ENCODE data around the gene AUNIP.
"Not testable (repeated sequence)": the region's sequence is repeated elsewhere in the genome, so short reads cannot be mapped to it uniquely, and the experiment has no call there.

Gene AUNIP

GRCh38 chr1:25866288-25866687 lies 7.0 kb upstream of the AUNIP start:
- DNase-seq (ENCODE audit: low read depth in 2 of 2): no peak

- DNase-seq (ENCODE audit: low read depth in 2 of 2): no peak
These were observed 5.2 kb upstream of the AUNIP start for GRCh38 chr1:25864434-25864833.

GRCh38 chr1:25863486-25864262 lies 4.4 kb upstream of the AUNIP start:
- DNase-seq (ENCODE audit: low read depth in 2 of 2): no peak

DNA sequence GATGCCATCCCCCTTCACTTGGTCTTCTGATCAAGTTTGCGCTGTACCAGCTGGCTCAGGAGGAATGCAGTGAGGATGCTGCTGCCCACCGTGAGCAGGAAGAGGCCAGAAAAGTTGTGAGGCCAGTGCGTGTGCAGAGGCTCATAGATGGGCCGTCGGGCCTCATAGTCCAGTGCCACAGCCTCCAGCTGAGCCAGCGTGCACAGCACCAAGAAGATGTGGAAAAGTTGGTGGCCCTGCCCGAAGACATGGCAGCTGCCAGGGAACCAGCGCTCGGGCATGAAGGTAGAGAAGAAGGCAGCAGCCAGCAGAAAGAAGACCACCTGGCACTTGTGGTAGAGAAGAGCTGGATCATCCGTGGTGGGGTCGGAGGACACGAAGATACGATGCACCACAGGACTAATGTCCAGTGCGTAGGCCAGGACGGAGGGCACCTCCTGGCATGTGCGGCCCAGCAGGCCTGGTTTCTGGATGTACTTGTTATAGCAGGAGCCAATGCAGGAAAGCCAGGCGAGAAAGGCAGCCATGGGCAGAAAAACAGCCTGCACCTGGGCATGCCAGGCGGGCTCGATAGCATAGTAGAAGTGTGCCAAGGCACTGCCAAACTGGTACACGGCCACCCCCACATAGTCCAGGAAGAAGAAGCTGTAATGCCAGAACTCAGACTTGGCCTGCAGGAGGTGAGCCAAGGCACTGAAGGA lies 3.7 kb upstream of the AUNIP start:
- DNase-seq (ENCODE audit: low read depth in 2 of 2): no peak

- no peak for DNase-seq (ENCODE audit: low read depth in 2 of 2)
These were observed 2.3 kb upstream of the AUNIP start for GRCh38 chr1:25861316-25862286.

DNA sequence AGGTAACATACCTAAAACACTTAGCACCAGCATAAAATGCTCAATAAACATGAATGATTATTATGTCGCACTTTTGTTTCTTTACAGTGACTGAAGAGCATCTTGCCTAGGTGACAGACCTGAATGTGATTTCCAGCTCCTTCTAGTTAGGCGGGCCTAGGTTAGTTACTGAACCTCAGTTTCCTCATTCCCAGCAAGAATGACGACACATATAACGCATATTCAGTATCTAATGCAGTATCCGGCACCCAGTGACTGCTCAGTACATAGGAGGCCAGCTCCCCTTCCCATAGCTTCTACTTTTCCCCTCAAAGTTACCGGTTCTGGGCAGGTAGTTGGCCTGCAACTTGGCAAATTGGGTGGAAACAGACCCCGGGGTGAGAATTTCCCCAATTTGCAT lies 763 bp downstream of the AUNIP start:
- DNase-seq (ENCODE audit: low read depth in 2 of 2): no peak

DNA sequence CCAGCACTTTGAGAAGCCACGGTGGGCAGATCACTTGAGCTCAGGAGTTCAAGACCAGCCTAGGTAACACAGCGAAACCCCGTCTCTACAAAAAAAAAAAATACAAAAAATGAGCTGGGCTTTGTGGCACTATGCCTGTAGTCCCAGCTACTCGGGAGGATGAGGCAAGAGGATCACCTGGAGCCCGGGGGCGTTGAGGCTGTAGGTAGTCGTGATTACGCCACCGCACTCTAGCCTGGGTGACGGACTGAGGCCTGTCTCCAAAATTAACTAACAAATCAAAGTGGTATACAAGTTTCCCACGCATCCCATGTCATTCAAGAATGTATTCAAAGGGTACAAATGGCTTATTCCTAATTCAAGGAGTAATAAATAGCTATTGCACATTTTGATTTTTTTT lies 2.4 kb downstream of the AUNIP start:
- no peak for DNase-seq (ENCODE audit: low read depth in 2 of 2)

DNA sequence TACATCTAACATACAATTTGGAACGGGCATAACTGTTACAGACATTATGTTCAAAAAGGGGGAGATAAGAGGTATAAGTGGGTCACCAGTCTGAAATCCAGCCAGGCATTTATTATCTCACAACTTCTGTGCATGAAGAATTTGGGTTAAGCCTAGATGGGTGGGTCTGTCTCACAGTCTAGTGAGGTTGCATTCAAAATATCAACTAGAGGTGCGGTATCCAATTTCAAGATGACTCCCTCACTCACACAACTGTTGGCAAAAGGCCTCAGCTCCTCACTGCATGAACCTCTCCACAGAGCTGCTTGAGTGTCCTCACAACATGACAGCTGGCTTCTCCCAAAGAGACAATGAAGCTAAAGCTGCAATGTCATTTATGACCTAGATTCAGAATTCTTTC lies 4.7 kb downstream of the AUNIP start:
- no peak for DNase-seq (ENCODE audit: low read depth in 2 of 2)

DNA sequence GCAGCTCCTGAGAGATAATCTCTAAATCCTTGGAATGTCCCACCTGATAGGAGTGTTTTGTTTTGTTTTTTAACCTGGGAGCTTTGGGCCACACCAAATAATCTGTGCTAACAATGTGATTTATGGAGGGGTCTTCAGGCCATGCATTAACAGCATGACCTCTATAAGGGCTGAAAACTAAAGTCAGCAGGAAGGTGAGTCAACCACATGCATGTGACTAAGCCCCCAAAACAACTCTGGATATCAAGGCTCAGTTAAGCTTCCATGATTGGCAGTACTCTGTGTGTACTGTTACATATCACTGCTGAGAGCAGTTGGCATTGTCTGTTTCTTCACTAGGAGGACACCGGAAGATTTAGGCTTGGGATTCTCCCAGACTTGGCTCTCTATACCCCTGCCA lies 10.7 kb downstream of the AUNIP start:
- no peak for DNase-seq (ENCODE audit: low read depth in 2 of 2)

GRCh38 chr1:25847929-25848328 lies 11.3 kb downstream of the AUNIP start:
- no peak for DNase-seq (ENCODE audit: low read depth in 2 of 2)

DNA sequence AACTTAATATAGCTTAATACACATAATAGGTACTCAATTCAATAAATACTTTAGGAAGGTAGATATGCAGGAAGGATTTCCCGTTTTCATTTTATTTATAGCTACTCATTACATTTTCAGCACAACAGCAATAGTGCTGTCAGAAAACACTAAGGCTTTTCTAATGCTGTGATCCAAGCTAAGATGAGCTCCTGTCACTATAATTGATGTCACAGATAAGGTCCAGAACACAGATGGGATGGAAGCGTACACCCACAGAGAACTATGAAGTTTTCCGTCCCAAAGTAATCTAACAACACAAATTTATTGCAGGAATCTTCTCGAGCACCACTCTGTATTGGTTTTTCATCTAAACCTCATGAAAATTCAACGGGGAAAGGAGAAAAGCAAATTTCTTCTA lies 13.6 kb downstream of the AUNIP start:
- DNase-seq (ENCODE audit: low read depth in 2 of 2): no peak

DNA sequence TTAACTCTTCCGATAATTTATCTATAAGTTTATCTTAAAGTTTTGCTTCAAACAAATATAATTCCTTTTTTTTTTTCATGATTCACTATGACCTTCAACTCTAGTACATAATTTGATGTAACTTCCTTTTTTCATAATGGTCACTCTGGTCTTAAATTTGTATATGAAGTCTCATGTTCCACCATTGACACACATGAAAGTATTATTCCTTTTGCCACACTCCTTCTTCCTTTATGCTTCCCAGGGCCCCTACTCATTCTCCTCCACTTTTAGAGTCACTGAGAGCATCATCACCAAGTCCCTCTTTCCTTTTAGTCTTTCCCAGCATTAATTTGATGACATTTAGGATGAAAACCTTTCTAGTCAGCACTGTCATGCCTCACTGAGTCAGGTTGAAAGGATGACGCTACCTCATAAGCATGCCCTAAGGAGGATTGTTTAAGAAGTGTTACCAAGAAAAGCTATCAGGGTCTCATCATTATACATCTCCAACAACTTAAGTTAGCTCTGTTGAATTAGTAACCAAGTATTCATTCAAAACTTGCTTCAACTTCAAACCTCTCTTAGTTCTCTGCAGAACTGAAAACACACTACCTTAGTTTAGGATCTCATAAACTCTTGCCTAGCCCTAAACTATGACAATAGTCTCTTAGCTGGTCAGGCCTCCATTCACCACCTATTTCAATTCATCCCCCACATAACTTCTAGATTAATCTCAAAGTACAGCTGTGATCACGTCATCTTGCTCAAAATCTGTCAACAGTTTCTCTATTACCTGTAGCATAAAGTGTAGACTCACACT lies 14.5 kb downstream of the AUNIP start:
- DNase-seq (ENCODE audit: low read depth in 2 of 2): no peak

DNA sequence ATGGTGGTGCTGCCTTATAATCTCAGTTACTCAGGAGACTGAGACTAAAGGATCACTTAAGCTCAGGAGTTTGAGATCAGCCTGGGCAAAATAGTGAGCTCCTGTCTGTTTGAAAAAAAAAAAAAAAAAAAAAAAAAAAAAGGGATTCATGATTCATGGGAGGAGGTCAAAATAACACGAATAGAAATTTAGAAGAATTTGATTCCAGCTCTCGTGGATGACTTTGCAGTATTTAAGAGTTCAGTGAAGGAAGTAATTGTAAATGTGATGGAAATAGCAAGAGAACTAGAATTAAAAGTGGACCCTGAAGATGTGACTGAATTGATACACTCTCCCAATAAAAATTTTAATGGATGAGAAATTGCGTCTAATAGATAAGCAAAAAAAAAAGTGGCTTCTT lies 15.8 kb downstream of the AUNIP start:
- DNase-seq (ENCODE audit: low read depth in 2 of 2): no peak

DNA sequence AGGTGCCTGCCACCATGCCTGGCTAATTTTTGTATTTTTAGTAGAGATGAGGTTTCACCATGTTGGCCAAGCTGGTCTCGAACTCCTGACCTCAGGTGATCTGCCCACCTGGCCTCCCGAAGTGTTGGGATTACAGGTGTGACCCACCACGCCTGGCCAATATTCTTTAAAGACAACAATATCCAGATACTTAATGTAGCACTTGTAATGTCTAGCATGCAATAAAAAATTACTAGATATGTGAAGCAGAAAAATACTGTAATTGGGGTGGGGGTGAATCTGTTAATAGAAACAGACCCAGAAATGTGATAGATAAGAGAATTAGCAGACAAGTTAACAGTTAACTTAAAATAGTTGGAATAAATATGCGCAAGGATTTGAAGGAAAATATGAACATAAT lies 19.4 kb downstream of the AUNIP start:
- DNase-seq (ENCODE audit: low read depth in 2 of 2): not testable (repeated sequence)

GRCh38 chr1:25837262-25837875 lies 21.9 kb downstream of the AUNIP start:
- DNase-seq (ENCODE audit: low read depth in 2 of 2): no peak

GRCh38 chr1:25836695-25837094 lies 22.6 kb downstream of the AUNIP start:
- DNase-seq (ENCODE audit: low read depth in 2 of 2): no peak

- DNase-seq (ENCODE audit: low read depth in 2 of 2): no peak
These were observed 24.4 kb downstream of the AUNIP start for GRCh38 chr1:25834894-25835293.

GRCh38 chr1:25833158-25833557 lies 26.1 kb downstream of the AUNIP start:
- DNase-seq (ENCODE audit: low read depth in 2 of 2): no peak

DNA sequence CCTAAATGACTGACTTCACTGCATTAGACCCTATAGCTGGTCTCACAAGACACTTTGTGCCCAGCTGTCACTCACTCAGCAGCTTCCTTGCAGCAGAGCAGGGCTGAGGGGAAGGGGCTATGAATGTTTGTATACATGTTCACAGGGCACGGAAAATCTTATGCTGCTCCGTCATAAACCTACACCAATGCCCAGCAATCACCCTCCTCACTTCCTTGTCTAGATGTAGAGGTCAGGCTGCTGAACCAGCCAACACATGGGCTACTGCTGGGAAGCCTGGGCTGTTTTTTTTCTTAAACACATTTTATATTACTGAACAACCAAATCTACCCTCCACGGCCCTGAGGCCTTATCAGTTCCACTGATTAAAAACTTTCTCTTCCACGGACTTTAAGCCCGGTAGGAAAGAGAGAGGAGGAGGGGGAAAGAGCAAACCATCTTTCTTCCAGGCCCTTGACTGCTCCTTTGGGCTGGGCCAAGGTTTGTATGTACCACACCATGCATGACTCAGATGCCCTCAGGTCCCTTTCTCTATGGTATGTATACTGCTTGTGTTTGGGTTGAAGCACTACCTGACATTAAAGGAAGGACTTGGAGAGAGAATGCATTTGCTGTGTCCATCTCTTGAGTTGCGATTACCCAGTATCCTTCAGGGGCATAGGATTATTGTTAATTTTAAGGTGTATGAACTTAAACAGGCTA lies 26.8 kb downstream of the AUNIP start:
- no peak for DNase-seq (ENCODE audit: low read depth in 2 of 2)

- no peak for DNase-seq (ENCODE audit: low read depth in 2 of 2)
These were observed 27.6 kb downstream of the AUNIP start for GRCh38 chr1:25831569-25832196.

Data from stimulated activated CD4-positive, alpha-beta T cell treated with anti-CD3 and anti-CD28 coated beads, Interleukin-12 subunit alpha, Interleukin-12 subunit beta, amount 100 ng/mL, for 24 hours (primary cell).